ENCODE measurements around the gene ITGAE. TPM values are rescaled to one million over a fixed set of nuclear protein-coding genes. Genes with fewer than 3 reads are reported as not detected.
"Not testable (repeated sequence)": the region's sequence is repeated elsewhere in the genome, so short reads cannot be mapped to it uniquely, and the experiment has no call there.

ITGAE gene
- total and polyA plus RNA-seq, 5 donors from 2014 or later: 14.2 to 46.4 (median 36.9) TPM

DNA sequence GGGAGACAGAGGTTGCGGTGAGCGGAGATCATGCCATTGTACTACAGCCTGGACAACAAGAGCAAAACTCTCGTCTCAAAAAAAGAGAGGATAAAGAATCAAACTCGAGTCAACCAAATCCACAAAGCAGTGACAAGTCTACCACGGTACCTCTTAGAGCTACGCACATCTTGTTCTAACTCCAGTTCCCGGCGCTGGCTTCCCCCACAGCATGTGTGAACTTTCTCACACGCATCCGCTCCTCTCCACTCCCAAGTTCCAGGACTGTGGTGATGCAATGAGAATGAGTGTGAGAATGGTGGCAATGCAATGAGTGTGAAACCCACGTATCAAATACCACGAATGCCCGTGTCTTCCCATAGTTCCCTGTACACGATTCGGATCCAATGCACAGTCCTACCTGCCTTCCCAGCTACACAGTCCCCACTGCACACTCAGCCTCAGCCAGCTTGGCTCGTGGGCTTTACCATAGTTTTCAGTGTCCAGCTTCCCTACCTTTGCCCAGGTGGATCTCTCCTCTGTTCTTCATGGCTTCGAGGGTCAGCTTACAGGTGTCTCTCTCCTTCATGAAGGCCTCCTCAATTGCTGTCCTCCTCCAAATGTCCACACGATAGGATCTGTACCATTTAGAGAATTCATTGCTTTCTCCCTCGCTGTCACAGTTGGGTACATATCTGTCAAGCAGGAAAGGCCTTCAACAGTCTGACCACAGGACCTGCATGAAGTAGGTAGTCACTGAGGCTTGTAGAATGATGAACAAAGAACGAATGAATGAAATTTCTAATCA, 95.9 kb downstream of the ITGAE start:
- Histone ChIP-seq H3K36me3 (ENCODE audit: control insufficient read depth, insufficient read depth, low read length) (no peaks in the 10 kb centered on the region), H3K9me3 (ENCODE audit: control insufficient read depth in 2 of 2, low read length in 2 of 2) (no peaks in the 10 kb centered on the region), H3K4me3 (ENCODE audit: low read depth, low read length) (no peak overlapping the region), H3K4me1 (ENCODE audit: control insufficient read depth, insufficient read depth, low read length, poor library complexity, severe bottlenecking) (peaks cover 3% of the 10 kb centered on the region), H3K27ac (ENCODE audit: insufficient read depth, low read length, poor library complexity, severe bottlenecking) (no peak overlapping the region), H3K27me3 (ENCODE audit: control insufficient read depth, insufficient read depth, low read length) (no peaks in the 10 kb centered on the region)
- ATAC-seq (ENCODE audit: low read depth in 2 of 2): no peak
- no peak for DNase-seq
- H3K4me1 Mint-ChIP-seq: peaks cover 4 to 17% (median 11%) of the 10 kb centered on the region in 4 donors
- H3K4me3 Mint-ChIP-seq: no peak overlapping the region
- no peaks in the 10 kb centered on the region for H3K27me3 Mint-ChIP-seq
- no peaks in the 10 kb centered on the region for H3K36me3 Mint-ChIP-seq
- peaks cover 0 to 4% (median 0%) of the 10 kb centered on the region in 7 donors for H3K9me3 Mint-ChIP-seq
- peak overlapping the region in 1 of 3 donors; percentile 45 for H3K27ac Mint-ChIP-seq

DNA sequence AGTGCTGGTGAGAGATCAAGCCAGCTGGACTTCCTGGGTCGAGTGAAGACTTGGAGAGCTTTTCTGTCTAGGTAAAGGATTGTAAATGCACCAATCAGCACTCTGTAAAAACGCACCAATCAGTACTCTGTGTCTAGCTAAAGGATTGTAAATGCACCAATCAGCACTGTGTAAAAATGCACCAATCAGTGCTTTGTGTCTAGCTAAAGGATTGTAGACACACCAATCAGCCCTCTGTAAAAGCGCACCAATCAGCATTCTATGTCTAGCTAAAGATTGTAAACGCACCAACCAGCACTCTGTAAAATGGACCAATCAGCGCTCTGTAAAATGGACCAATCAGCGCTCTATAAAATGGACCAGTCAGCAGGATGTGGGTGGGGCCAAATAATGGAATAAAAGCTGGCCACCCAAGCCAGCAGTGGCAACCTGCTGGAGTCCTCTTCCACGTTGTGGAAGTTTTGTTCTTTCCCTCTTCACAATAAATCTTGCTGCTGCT, 98.9 kb downstream of the ITGAE start:
- H3K27ac ChIP-seq (ENCODE audit: insufficient read depth, low read length, poor library complexity, severe bottlenecking); H3K36me3 Mint-ChIP-seq; H3K4me1 ChIP-seq (ENCODE audit: control insufficient read depth, insufficient read depth, low read length, poor library complexity, severe bottlenecking); H3K36me3 ChIP-seq (ENCODE audit: control insufficient read depth, insufficient read depth, low read length); ATAC-seq (ENCODE audit: low read depth in 2 of 2); H3K4me3 ChIP-seq (ENCODE audit: low read depth, low read length); DNase-seq; H3K27me3 ChIP-seq (ENCODE audit: control insufficient read depth, insufficient read depth, low read length); H3K9me3 Mint-ChIP-seq; H3K4me1 Mint-ChIP-seq; H3K9me3 ChIP-seq (ENCODE audit: control insufficient read depth in 2 of 2, low read length in 2 of 2); H3K27me3 Mint-ChIP-seq; H3K4me3 Mint-ChIP-seq: not testable (repeated sequence)
- H3K27ac Mint-ChIP-seq: peak overlapping the region in 2 of 3 donors; percentile 11 to 44

DNA sequence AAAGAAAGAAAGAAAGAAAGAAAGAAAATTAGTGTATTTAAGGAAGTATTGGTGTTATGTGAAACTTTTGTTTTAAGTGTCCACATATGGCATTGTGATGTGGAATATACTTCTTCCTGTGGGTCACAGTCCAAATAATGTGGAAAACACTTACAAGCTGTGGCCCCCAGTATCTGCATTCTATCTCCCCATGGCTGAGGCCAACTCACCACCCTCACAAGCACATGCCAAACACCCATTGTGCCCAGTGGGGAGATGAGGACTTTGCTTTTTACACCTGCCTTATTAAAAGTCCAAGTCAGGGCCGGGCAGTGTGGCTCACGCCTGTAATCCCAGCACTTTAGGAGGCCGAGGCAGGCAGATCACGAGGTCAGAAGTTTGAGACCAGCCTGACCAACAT, 101.0 kb downstream of the ITGAE start:
- peaks cover 0 to 4% (median 0%) of the 10 kb centered on the region in 7 donors for H3K9me3 Mint-ChIP-seq
- H3K4me1 ChIP-seq (ENCODE audit: control insufficient read depth, insufficient read depth, low read length, poor library complexity, severe bottlenecking): peaks cover 14% of the 10 kb centered on the region
- H3K4me1 Mint-ChIP-seq: peaks cover 0 to 12% (median 7%) of the 10 kb centered on the region in 4 donors
- ATAC-seq (ENCODE audit: low read depth in 2 of 2): no peak
- no peaks in the 10 kb centered on the region for H3K36me3 Mint-ChIP-seq
- no peaks in the 10 kb centered on the region for H3K27me3 ChIP-seq (ENCODE audit: control insufficient read depth, insufficient read depth, low read length)
- no peak overlapping the region for H3K27ac Mint-ChIP-seq
- H3K4me3 ChIP-seq (ENCODE audit: low read depth, low read length): no peak overlapping the region
- H3K4me3 Mint-ChIP-seq: no peak overlapping the region
- no peaks in the 10 kb centered on the region for H3K36me3 ChIP-seq (ENCODE audit: control insufficient read depth, insufficient read depth, low read length)
- H3K27me3 Mint-ChIP-seq: no peaks in the 10 kb centered on the region
- H3K9me3 ChIP-seq (ENCODE audit: control insufficient read depth in 2 of 2, low read length in 2 of 2): no peaks in the 10 kb centered on the region
- no peak overlapping the region for H3K27ac ChIP-seq (ENCODE audit: insufficient read depth, low read length, poor library complexity, severe bottlenecking)
- DNase-seq: no peak

DNA sequence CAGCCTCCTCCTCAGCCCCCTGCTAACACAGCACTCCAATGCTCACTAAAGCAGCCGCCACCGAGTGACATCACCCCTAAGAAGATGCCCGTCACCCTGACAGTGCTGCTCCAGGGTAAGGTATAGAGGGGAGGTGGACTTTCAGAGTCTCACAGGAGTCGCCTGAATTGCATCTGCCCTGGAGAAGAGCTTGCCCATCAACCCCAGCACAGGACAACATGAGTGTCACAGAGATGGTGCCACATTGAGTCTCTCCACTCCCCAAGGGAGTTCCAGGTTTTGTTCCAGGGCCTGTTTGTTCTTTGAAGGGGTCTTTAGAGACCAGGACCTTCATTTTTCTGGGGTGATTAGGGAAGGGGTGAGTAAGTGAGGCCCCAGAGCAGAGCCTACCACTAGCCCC, 102.8 kb downstream of the ITGAE start:
- H3K36me3 ChIP-seq (ENCODE audit: control insufficient read depth, insufficient read depth, low read length): no peaks in the 10 kb centered on the region
- H3K4me3 ChIP-seq (ENCODE audit: low read depth, low read length): no peak overlapping the region
- peaks cover 0 to 27% (median 15%) of the 10 kb centered on the region in 4 donors for H3K4me1 Mint-ChIP-seq
- no peak for ATAC-seq (ENCODE audit: low read depth in 2 of 2)
- H3K4me1 ChIP-seq (ENCODE audit: control insufficient read depth, insufficient read depth, low read length, poor library complexity, severe bottlenecking): peaks cover 21% of the 10 kb centered on the region
- no peak overlapping the region for H3K27ac Mint-ChIP-seq
- DNase-seq: no peak
- H3K36me3 Mint-ChIP-seq: no peaks in the 10 kb centered on the region
- peaks cover 0 to 4% (median 0%) of the 10 kb centered on the region in 7 donors for H3K9me3 Mint-ChIP-seq
- no peak overlapping the region for H3K27ac ChIP-seq (ENCODE audit: insufficient read depth, low read length, poor library complexity, severe bottlenecking)
- H3K27me3 ChIP-seq (ENCODE audit: control insufficient read depth, insufficient read depth, low read length): no peaks in the 10 kb centered on the region
- peak overlapping the region in 2 of 4 donors; percentile 52 to 81 for H3K4me3 Mint-ChIP-seq
- H3K9me3 ChIP-seq (ENCODE audit: control insufficient read depth in 2 of 2, low read length in 2 of 2): no peaks in the 10 kb centered on the region
- peaks cover 3% of the 10 kb centered on the region for H3K27me3 Mint-ChIP-seq

DNA sequence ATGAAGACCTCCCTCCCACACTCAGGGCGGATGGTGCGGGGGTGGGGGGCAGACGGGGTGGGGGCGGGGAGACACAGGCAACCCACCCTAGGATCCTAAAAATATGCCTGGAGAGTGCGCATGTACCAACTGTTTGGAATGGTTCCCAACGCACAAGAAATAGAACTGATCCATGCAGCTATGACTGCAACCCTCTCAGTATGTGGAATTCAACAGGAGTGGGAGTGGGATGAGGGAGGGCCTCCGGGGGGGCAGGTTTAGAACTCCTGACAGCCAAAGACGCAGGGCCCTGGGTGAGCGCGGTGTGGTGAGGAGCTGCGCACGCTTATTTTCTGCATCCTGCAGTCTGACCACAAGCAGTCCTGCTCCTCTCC, 103.9 kb downstream of the ITGAE start:
- no peaks in the 10 kb centered on the region for H3K9me3 Mint-ChIP-seq
- H3K36me3 Mint-ChIP-seq: no peaks in the 10 kb centered on the region

DNA sequence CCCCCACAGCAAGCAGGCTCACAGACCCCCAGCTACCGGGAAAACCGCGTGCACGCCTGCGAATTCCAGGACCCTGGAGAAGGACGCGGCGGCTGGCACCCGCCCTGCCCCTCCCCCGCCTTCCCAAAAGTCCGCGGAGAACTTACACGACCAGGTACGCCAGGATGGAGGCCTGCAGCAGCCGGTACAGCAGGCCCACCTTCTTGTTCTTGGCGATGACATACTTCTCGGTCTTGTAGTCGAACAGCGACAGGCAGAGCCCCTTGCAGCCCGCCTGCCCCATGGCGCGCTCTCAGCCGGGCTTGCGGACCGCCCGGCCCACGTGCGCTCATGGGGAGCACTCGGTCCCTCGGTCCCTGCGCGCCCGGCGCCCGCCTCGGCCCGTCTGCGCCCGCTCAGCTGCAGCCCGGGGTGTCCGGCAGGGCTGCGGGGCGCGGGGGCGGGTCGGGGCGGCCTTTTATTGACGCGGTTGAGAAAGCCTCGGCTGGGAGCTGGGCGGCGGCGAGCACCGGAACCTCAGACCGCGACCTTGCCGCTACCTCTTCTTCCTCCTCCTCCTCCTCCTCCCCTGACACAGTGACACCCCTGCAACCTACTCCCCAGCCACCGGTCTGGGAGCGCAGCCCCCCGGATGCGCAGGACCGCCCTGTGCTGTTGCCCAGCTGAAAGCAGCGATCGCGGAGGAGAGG, 105.1 kb downstream of the ITGAE start, which contains the start of gene P2RX5:
P2RX5 (minus strand) TSS at position 433 of the 689 bp plus-strand sequence; CDS start at position 283, 150 bp downstream.
- Mint-ChIP-seq H3K27me3 (peaks cover 6% of the 10 kb centered on the region), H3K4me1 (peaks cover 0 to 39% (median 14%) of the 10 kb centered on the region in 4 donors), H3K36me3 (no peaks in the 10 kb centered on the region), H3K4me3 (peak within 1 kb of the TSS; percentile 88 to 98 (median 94)), H3K27ac (peak within 1 kb of the TSS; percentile 41 to 95 (median 74)), H3K9me3 (no peaks in the 10 kb centered on the region)
- DNase-seq: peak in 2 of 3 donors; percentile 41 to 77
- H3K27me3 ChIP-seq (ENCODE audit: control insufficient read depth, insufficient read depth, low read length): no peaks in the 10 kb centered on the region
- peak within 1 kb of the TSS; percentile 51 for H3K4me3 ChIP-seq (ENCODE audit: low read depth, low read length)
- H3K27ac ChIP-seq (ENCODE audit: insufficient read depth, low read length, poor library complexity, severe bottlenecking): peak within 1 kb of the TSS; percentile 5
- H3K4me1 ChIP-seq (ENCODE audit: control insufficient read depth, insufficient read depth, low read length, poor library complexity, severe bottlenecking): peaks cover 21% of the 10 kb centered on the region
- H3K9me3 ChIP-seq (ENCODE audit: control insufficient read depth in 2 of 2, low read length in 2 of 2): no peaks in the 10 kb centered on the region
- H3K36me3 ChIP-seq (ENCODE audit: control insufficient read depth, insufficient read depth, low read length): peaks cover 6% of the 10 kb centered on the region
- ATAC-seq (ENCODE audit: low read depth in 2 of 2): peak; percentile 60 to 63

More for the DNA sequence above, 103.9 kb downstream of the ITGAE start:
- Histone ChIP-seq H3K4me3 (ENCODE audit: low read depth, low read length) (no peak overlapping the region), H3K27me3 (ENCODE audit: control insufficient read depth, insufficient read depth, low read length) (no peaks in the 10 kb centered on the region), H3K27ac (ENCODE audit: insufficient read depth, low read length, poor library complexity, severe bottlenecking) (no peak overlapping the region), H3K9me3 (ENCODE audit: control insufficient read depth in 2 of 2, low read length in 2 of 2) (no peaks in the 10 kb centered on the region), H3K4me1 (ENCODE audit: control insufficient read depth, insufficient read depth, low read length, poor library complexity, severe bottlenecking) (peaks cover 21% of the 10 kb centered on the region), H3K36me3 (ENCODE audit: control insufficient read depth, insufficient read depth, low read length) (no peaks in the 10 kb centered on the region)
- no peak overlapping the region for H3K27ac Mint-ChIP-seq
- DNase-seq (no peak), ATAC-seq (ENCODE audit: low read depth in 2 of 2) (no peak)
- peaks cover 0 to 36% (median 14%) of the 10 kb centered on the region in 4 donors for H3K4me1 Mint-ChIP-seq
- H3K27me3 Mint-ChIP-seq: peaks cover 6% of the 10 kb centered on the region
- H3K4me3 Mint-ChIP-seq: peak overlapping the region in 3 of 4 donors; percentile 81 to 88 (median 84)

DNA sequence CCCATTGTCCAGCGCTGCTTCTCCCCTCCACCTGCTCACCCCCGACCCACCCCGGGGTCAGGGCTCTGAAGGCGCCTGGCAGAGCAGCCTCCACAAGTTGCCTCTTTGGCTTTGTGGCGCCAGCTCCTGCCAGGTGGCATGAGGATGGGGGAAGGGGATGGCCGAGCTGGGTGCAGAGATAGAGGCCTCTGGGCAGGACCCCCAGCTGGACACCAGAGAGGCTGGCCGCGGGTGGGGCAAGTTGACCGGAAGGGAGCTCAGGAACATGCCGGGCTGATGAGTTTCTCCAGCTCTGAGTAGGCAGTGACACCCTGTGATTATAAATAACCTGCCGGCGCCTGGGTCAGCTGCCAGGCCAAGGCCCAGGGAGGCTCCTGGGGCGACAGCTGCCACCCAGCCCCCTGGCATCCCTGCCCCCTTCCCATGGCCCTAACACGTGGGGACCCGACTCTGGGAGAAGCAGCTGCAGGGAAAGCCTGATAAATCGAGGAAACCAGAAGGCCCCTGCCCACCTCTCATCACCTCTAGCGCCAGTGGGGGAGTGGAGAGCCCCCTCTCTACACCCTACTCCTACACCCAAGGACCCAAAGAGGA, 105.8 kb downstream of the ITGAE start:
- Histone ChIP-seq H3K27me3 (ENCODE audit: control insufficient read depth, insufficient read depth, low read length) (no peaks in the 10 kb centered on the region), H3K27ac (ENCODE audit: insufficient read depth, low read length, poor library complexity, severe bottlenecking) (peak overlapping the region; percentile 5), H3K36me3 (ENCODE audit: control insufficient read depth, insufficient read depth, low read length) (peaks cover 7% of the 10 kb centered on the region), H3K4me1 (ENCODE audit: control insufficient read depth, insufficient read depth, low read length, poor library complexity, severe bottlenecking) (peaks cover 21% of the 10 kb centered on the region), H3K4me3 (ENCODE audit: low read depth, low read length) (peak overlapping the region; percentile 51), H3K9me3 (ENCODE audit: control insufficient read depth in 2 of 2, low read length in 2 of 2) (no peaks in the 10 kb centered on the region)
- DNase-seq: no peak
- H3K27ac Mint-ChIP-seq: peak overlapping the region in 2 of 3 donors; percentile 41 to 74
- no peaks in the 10 kb centered on the region for H3K9me3 Mint-ChIP-seq
- H3K27me3 Mint-ChIP-seq: peaks cover 6% of the 10 kb centered on the region
- peaks cover 4% of the 10 kb centered on the region for H3K36me3 Mint-ChIP-seq
- peaks cover 0 to 39% (median 14%) of the 10 kb centered on the region in 4 donors for H3K4me1 Mint-ChIP-seq
- H3K4me3 Mint-ChIP-seq: peak overlapping the region; percentile 88 to 95 (median 92)
- no peak for ATAC-seq (ENCODE audit: low read depth in 2 of 2)
